Measurements from ENCODE around the gene DTD1.

Gene DTD1

GRCh38 chr20:18715564-18715963 lies 127.7 kb downstream of the DTD1 start:
- DNase-seq: no peak

DNA sequence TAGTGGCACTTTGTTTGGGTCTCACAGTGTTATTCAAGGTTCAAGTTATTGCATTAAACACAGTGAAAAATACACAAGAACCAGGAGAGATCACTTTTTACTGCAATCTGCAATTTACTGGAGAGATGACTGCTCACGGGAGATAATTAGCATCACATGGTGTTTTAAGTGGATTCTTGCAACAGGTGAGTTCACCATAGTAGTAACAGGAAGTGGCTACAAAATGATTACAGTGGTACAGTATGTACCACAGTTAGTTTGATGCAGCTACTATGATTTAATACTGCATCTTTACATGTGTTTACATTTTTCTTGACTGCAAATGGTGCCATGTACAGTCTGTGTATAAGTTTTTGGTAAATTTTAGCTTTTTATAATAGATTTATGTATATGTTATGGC lies 129.2 kb downstream of the DTD1 start:
- no peak for DNase-seq

DNA sequence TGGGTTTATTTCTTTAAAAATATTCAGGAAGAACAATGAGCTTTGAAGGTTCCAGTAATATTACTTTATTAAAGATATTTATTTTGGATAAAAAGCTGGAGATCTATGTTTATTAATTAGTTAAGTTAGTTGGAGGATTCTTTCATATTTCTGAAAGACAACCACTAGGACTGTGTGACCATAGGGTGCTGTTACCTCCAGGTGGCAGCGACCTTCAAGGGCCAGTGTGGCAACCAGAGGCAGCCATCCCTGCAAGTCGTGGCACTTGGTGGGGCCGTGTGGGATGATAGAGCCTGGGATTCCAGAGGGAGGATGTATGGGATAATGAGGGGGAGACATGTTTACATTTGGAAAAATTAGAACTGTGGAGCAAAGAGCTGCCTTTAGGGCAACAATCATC lies 130.3 kb downstream of the DTD1 start:
- DNase-seq: no peak

DNA sequence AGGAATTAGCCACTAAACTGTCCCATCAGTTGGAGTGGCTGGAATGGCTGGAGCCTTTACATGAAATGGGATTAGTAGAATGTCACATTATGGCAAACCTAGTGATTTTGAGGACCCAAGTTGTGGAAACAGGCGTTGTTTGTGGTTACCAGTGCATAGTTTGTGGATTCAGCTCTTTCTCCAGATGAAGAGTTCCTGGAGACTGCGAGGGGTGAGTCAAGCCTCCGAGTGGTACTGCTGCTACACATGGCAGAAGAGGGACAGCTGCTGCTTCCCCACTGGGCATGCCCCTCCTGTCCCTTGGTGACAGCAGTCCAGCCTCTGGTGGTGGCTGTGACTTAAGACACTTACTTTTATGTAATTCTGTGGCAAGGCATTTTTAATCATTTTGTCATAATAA lies 131.6 kb downstream of the DTD1 start:
- no peak for DNase-seq

- DNase-seq: no peak
Measured at GRCh38 chr20:18721551-18722115, 133.8 kb downstream of the DTD1 start.

DNA sequence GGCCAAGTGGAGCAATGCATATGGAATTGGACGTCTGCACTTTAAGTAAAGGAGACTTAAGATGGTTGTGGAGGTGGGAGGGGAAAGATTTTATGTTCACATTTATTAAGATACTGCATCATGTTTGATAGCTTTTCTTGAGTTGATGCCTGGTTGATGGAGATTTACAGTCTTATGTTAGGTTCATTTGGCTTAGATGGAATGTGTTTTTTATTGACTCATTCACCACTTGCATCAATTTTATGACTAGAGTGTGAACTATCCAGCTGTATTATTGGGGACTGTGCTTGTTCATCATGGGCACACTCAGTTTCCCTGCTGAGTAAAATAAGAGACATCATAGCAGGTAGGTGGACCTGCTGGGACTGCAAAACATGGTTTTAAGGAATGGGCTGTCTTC lies 134.5 kb downstream of the DTD1 start:
- DNase-seq: no peak

DNA sequence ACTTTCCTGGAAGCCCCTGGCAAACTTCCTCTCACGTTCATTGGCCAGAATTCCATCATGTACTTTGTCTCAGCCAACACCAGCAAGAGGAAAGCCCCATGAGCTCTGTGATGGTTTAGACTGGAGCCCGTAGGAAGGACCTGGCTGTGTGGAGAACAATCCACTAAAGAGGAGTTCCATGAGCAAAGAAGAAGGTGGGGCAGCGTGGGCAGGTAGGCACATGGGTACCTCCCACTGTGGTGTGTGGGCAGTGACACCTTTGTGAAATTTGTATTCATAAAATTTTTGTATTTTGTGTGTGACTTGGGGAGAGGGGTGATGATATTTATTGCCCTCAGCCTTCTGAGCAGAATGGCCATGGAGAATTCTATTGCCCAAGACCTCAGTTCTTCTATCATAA lies 136.2 kb downstream of the DTD1 start:
- DNase-seq: no peak

DNA sequence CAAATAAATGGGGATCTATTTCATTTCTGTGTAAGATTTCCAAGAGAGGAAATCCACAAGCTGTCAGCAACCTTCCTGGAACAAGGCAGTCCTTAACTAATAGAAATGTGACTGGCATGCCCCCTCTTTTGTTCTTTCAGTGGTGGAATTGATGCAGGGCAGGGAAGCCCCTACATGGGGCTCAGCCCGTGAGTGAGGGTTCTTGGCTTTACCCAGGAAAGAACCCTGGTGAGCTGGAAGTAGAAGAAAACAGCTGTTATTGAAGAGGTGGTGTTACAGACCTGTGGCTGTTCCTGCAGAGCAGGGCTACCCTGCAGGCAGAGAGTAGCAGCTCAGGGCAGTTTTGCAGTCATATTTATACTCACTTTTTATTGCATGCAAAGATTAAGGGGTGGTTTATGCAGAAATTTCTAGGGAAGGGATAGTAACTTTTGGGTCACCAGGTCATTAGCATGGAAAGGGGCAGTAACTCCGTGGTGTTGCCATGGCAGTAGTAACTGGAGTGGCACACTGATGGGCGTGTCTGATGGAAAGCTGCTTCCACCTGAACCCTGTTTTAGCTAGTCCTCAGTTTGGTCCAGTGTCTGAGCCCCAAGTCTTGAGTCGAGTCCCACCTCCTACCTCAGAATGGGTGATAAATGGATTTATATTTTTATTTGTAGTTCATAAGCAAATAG lies 137.1 kb downstream of the DTD1 start:
- no peak for DNase-seq

DNA sequence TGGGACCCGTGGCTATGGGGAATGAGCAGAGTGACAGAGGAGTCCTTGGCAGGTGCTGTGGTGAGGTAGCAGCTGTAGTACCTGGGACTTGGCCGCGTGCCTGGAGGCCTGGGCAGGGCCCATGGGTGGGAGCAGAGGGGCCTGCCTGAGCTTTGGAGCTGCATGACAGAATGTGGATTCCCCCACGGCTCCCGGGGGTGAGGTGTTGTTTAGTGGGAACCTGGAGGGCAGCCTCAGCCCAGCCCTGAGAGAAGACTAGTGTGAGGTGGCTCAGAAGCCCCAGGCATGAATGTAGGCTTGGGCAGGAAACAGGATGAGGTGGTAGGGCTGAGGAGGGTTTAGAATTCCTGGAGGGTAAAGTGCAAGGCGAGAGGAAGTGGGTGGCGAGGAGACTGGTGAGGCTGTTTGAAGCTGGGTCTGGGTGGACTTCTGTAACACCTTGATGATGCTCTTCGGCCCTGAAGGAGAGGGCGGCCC lies 139.2 kb downstream of the DTD1 start:
- DNase-seq: no peak

DNA sequence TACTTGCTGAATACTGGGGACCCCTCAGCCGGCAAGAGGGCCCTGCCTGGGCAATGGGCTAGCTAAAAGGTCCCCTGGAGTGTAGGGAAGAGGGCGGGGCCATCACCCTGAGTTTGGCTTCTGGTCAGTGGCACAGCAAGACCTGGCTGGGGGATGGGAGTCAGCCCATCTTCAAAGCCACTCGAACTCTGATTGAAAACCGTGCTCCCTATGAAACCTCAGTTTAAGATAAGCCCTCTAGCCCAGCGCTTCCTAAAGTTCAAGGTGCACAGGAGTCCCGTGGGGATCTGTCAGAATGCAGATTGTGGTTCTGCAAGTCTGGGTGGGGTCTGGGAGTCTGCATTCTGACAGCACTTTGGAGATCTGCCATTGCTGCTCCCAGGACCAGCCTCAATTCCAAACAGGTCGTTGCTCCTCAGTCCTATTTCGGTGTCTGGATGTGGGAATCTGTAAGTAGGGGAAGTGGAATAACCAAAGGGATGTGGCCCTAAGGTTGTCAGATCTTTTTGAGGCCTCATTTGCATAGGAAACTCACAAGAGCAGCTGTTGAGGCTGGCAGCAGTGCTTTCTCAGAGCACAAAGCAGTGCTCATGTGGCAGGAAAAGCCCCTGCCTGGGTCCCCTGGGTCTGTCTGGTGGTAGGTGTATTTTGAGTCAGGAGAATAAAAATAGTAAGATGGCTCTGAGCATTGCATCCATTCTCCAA lies 140.5 kb downstream of the DTD1 start:
- no peak for DNase-seq

DNA sequence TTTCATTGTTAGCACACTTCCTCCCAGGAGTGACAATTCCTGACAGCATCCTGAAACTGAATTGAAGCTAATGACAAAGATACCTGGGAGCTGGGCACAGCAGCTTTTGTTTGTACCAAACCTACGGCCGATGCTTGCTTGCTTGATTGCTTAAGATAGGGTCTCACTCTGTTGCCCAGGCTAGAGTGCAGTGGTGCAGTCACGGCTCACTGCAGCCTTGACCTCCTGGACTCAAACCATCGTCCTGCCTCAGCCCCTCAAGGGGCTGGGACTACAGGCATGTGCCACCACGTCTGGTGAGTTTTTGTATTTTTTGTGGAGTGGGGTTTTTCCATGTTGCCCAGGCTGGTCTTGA lies 141.0 kb downstream of the DTD1 start:
- DNase-seq: no peak

DNA sequence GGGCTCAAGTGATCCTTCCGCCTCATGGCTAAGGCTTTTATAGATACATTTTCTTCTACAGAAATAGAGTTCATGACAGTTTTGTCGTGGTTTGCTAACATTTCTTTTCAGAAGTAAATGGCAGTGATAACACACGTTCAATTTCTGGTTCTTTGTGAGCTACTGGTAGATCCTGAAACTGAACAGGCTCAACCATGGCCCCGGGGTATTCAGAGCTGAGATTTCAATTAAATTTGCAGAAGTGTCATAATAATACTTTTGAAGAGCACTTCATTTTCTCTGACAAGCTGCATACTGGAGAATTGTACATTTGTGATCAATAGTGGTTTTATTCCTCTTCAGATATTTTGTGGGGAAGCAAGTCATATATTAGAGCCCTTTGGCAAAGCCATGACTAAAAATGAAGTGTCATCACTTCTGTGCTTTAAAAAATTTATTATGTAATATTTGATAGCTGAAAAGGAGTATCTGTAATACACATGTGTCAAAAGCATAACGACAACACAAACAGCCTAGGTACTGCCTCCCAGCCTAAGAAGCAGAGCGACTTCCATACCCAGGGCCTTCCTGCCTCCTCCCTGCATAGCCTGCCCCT lies 141.5 kb downstream of the DTD1 start:
- DNase-seq: no peak

- DNase-seq: no peak
Measured at GRCh38 chr20:18731940-18732339, 144.1 kb downstream of the DTD1 start.

GRCh38 chr20:18734525-18735189 lies 146.8 kb downstream of the DTD1 start:
- no peak for DNase-seq

GRCh38 chr20:18737140-18737539 lies 149.3 kb downstream of the DTD1 start:
- DNase-seq: no peak

DNA sequence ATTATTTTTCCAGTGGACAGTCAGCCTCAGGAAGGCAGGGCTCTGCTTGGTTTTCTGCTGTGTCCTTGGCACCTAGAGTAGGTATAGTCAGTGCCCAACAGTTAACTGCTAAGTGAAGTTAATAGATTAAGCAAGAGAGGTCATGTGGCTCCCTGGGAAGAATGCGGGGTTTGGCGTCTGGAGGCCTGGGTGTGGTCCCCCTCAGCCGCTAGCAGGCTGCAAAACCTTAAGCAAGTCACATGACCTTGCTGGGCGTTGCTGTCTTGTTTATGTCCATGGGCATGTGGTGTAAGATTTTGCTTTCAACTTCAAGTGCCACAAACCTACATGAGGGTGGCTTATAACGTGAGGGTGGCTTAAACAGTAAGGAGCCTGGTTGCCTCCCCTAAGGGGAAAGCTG lies 150.2 kb downstream of the DTD1 start:
- DNase-seq: no peak

DNA sequence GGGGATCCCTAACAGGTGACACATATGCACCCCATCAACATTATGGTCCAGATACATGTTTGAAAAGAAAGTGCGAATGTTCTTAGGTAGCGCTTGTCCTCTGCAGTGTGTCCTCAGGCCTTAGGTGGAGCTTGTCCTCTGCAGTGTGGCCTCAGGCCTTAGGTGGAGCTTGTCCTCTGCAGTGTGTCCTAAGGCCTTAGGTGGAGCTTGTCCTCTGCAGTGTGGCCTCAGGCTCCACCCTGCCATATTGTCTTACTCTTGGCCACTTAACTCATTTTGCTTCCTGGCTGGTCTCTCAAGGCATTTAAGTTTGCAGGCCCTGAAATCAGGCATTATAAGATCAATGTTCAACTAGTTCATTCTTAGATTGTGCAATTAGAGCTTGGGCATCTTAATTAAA lies 151.0 kb downstream of the DTD1 start:
- no peak for DNase-seq

DNA sequence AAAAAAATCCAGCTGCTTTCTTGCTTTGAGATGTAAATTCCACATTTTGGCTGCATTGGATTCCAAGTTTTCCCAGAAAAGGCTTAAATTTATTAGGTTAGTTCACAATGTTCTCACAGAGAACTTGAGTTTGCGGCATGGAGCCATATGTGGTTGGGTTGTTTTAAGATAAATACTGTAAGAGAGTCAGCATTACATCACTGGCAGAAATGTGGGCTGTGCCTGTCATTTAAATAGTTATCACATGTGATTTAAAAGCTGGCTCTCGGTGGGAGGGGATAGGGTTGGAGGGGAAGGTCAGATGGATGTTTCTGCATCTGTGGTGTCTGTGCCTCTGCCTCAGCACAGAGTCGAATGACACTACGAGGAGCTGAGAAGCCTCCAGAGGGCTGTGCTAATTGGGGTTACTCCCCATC lies 151.9 kb downstream of the DTD1 start:
- no peak for DNase-seq

- no peak for DNase-seq
Measured at GRCh38 chr20:18740726-18741125, 152.9 kb downstream of the DTD1 start.

- no peak for DNase-seq
Measured at GRCh38 chr20:18742841-18743240, 155.0 kb downstream of the DTD1 start.

GRCh38 chr20:18743665-18744440 lies 156.0 kb downstream of the DTD1 start:
- DNase-seq: no peak

GRCh38 chr20:18747090-18747489 lies 159.2 kb downstream of the DTD1 start:
- DNase-seq: no peak

DNA sequence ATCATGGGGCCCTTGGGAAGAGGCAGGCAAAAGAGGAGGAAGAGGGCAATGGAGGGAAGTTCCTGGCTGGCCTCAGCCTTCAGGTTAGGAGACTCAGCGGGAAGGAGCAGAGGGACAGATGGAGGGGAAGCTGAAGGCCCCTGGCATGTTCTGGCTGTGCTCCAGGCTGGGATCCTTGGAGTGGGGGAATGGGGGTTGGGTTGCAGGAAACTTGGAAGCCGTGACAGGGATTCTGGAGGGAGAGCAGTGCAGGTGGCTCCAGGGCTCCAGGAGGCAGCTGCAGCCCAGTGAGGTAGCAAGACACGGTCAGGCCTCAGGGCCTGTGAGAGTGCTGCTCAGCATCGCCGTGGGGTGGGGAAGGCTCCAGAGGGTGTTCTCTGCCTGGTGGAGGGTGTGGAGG lies 161.1 kb downstream of the DTD1 start:
- DNase-seq: no peak

All from NCI-H187 (cell line).